GM21737 (cell line): Measurements from ENCODE around the gene SLC7A6OS.
"Not testable (repeated sequence)": the region's sequence is repeated elsewhere in the genome, so short reads cannot be mapped to it uniquely, and the experiment has no call there.

Experiments
- ATAC-seq: cut with Tn5 transposase; IDR thresholded peaks from one replicate; pipeline ENCODE4 v1.9.1; 2021; ENCODE audit warnings: mild to moderate bottlenecking, moderate library complexity; ENCODE audit not compliant: unreplicated experiment

SLC7A6OS gene

DNA sequence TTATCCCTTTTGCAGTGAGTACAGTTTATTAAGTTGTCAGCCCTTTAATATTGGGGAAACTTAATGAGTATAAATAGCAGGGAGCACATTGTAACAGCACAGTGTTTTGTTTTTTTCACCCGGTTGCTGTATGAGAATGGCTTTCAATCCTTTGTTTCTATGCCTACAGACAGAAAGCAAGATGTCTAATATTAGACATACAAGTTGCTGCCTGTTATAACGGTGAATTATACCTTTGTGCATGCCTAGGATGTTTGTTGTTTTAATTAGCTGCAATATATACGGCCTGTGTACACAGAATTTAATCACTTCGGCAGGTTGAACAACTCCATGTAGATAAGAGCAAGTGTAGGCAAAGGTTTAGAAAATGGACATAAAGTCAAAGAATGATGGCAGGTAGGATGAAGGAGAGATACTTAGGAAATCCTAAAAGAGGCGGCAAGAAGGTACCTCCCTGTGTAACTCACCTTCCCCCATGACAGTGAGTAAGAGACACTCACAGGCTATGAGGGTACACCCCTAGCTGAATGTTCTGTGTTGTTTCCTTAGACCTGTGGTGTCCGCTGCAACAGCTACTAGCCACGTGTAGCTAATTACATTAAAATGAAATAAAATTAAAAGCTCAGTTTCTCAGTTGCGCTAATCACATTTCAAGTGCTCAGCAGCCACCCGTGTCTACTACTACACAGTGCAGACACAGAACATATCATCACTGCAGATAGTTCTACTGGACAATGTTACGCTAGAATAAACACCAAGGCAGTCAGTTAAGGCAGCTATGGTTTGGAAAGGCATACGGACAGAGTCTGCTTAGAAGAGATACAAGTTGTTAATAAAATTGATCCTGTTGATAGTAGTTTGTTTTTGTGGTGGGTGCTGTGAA is 10.9 kb downstream of the SLC7A6OS start:
- no peak for ATAC-seq

DNA sequence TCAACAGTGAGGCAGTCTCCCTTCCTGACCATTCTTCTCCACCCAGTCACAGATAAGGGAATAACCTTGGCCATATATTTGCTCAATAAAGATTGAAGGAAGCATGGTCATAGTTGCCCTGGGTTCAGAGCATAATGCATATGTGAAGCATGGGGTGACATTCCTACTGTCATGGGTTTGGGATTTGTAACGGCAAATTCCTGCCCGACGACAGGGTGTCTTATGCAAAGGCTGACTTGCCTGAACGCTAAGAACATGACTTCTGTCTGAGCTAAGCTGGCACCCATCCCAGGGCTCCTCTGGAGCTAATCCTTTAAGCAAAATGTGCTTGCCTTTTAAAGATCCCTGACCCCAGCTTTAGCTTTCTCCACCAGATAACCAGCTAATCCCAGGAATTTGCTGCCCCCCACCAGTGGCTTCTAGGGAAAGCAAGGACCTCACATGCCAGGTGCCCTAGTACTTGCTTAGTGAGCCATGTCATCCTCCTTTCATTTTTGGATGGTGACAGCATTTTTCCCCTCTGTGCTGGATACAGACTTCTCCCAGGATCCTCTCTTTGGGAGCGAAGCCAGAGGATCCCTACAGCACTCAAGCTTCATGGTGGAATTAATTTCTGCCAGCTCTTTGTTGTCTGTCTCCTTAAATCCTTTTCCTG is 11.7 kb downstream of the SLC7A6OS start:
- ATAC-seq = no peak

DNA sequence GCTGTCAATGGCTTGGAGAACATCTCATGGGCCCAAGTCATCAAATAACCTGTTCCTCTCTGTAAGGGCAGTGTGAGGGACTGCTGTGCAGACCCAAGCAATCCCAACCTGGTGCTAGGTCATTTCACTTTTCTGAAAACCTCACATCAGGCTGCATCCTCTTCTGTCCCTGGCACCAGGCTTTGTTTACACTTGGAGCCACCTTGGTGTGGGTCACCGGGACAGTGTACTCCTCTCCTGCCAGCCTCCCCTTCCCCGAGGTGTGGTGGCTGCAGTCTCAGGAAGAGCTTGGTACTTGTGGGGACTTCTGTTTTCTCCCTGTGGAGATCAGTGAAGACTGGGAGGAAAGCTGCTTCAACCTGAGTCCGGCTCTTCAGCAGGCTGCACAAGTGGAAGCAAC is 12.4 kb downstream of the SLC7A6OS start:
- no peak for ATAC-seq

DNA sequence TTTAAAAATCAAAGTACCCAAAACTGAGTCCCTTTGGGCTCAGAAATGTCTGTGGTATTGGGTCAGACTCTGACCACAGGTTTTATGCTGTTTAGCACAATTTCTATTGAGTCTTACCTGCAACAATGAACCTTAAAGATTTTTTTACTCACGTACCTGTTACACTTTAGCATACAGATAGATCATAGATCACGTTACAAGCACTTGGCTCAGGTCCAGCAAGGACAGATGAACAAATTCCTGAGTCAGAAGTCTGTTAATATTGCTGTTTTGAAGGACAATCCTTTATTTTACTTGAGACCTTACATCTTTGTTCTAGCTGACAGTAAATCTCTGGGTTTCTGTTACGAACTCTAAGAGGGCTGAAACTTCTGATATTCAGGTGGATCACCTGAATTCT is 12.8 kb downstream of the SLC7A6OS start:
- no peak for ATAC-seq

DNA sequence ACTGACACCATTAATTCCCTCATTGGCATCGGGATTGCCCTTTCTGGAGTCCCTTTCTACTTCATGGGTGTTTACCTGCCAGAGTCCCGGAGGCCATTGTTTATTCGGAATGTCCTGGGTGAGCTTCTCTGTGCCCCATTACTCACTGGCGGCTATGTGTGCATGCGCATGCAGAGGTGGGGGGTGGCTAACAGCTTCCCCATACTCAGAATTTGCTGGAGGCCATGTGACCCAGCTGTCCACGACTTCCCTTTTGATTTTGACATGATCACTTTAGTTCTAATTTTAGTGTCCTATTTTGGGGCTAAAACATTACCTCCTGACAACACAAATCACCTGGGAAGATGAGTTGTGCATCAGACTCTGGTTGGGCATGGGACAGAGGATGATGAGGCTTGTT is 14.1 kb downstream of the SLC7A6OS start:
- ATAC-seq = no peak

DNA sequence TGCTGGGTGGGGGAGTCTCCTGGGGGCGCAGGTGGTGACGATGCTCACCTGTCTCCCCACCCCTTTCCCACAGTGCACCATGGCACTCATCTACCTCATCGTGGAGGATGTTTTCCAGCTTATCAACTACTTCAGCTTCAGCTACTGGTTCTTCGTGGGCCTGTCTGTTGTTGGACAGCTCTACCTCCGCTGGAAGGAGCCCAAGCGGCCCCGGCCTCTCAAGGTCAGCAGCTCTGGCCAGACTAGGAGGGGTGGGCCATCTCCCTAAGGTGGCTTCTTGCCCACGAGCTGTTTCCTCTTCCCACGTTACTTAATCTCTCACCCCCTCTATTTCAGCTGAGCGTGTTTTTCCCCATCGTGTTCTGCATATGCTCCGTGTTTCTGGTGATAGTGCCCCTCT is 14.5 kb downstream of the SLC7A6OS start:
- ATAC-seq = no peak

DNA sequence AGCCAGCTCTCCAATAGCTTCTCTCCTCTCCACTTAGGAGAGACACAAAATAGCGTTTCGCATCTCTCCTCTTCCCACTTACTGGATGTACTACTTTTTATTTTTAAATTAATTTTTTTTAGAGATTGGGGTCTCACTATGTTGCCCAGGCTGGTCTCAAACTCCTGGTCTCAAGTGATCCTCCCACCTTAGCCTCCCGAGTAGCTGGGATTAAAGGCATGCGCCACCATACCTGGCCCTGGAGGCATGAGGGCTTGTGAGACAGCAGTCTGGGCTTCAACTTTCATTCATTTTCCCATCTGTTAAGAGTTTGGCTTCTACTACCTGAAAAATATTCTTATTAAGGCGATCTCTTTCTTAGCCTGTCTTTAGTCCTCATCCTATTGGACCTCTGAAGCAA is 18.3 kb downstream of the SLC7A6OS start:
- no peak for ATAC-seq

DNA sequence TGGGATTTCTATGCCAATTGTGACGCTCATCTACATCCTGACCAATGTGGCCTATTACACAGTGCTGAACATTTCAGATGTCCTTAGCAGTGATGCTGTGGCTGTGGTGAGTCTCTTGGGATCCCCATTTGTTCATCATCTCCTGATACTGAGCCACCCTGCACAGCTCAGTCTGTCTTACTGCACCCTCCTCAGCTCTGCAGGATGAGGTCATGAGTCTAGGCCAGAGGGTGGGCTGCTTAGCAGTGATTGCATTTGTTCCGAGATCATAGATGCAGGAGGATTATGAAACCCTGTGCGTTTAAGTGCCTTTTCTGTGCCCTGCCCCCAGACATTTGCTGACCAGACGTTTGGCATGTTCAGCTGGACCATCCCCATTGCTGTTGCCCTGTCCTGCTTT is 19.5 kb downstream of the SLC7A6OS start:
- no peak for ATAC-seq

DNA sequence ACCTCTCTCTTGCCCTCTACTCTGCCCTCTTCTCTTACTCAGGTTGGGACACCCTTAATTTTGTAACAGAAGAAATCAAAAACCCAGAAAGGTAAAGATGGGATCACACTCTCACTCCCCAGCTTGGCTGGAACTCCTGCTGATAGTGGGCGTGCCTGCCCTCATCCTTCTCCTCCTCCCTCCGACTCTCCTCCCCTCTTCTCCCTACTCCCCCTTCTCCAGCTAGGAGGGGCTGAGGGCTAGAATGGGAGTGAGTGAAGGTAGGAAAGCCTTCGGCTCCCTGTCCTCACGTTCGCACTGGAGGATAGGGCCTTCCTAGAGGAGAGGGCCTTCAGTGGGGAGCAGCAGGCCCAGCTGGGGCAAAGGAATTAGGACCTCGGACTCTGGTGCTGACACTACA is 20.3 kb downstream of the SLC7A6OS start:
- no peak for ATAC-seq

DNA sequence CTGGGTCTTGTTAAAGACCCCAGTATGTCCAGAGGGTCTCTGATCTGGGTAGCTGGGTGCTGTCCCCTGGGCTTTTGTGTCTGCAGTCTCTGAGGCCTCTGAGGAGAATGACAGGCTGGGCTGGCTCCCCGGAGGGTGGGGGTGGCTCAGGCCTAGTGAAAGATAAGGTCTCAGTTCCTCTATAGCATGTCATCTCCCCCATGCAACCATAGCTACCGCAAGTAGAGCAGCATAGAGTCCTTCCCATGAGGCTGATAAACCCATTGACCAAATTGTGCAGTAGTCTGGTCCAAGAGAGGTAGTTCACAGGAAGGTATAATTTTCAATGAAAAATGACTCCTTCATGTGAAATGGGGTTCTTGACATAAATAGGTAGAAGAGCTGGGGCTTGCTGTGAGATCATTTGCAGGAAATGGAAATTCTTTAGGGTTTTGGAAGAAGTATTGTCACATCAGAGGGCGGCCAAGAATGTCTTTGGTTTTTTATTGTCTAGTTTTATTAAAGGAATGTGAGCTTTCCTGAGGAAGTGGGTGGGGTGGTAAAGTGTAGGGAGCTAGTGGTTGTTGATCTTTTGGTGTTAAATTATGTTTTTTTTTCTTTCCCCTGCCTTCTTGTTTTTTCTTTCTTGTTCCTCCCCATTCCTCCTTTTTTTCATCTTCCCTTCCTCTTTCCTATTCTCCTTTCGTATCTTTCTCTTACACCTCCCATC is 21.0 kb downstream of the SLC7A6OS start:
- peak; percentile 86 for ATAC-seq

DNA sequence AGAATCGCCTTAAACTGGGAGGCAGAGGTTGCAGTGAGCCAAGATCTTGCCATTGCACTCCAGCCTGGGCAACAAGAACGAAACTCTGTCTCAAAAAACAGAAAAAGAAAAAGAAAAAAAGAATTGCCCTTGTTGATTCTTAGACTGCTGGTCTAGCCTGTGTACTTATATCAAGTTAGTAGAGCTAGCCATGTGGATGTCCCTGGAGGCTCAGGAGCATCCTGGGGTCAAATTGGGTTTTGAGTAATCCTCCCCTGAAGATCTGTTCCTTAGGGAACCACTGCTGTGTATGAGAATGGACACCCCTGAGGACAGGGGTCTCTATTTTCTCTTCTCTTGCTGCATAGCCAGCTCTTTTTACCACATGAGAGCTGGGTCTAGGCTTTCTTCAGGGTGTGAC is 21.5 kb downstream of the SLC7A6OS start:
- no peak for ATAC-seq

DNA sequence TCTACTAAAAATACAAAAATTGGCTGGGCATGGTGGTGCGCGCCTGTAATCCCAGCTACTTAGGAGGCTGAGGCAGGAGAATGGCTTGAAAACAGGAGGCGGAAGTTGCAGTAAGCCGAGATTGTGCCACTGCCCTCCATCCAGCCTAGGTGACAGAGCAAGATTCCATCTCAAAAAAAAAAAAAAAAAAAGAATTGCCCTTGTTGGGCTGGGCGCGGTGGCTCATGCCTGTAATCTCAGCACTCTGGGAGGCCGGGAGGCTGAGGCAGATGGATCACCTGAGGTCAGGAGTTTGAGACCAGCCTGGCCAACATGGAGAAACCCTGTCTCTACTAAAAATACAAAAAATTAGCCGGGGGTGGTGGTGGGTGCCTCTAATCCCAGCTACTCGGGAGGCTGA is 21.9 kb downstream of the SLC7A6OS start:
- ATAC-seq = not testable (repeated sequence)

DNA sequence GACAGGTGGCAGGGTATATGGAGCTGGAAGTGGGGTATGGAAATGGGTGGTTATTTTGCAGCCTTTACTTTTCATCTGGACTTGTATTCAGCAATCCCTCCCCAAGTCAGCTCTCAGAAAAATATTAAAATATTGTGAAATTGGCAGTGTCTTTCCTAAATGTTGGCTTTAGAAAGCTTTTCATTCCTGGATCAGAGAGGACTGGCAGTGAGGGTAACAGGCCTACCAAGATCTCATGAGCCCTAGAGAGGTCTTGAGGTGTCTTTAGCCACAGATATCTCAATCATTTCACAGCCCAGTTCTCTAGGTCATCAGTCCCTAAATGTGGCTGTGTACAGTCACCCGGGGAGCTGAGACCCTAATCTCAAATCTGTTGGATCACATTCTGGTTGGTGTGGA is 22.5 kb downstream of the SLC7A6OS start:
- no peak for ATAC-seq

DNA sequence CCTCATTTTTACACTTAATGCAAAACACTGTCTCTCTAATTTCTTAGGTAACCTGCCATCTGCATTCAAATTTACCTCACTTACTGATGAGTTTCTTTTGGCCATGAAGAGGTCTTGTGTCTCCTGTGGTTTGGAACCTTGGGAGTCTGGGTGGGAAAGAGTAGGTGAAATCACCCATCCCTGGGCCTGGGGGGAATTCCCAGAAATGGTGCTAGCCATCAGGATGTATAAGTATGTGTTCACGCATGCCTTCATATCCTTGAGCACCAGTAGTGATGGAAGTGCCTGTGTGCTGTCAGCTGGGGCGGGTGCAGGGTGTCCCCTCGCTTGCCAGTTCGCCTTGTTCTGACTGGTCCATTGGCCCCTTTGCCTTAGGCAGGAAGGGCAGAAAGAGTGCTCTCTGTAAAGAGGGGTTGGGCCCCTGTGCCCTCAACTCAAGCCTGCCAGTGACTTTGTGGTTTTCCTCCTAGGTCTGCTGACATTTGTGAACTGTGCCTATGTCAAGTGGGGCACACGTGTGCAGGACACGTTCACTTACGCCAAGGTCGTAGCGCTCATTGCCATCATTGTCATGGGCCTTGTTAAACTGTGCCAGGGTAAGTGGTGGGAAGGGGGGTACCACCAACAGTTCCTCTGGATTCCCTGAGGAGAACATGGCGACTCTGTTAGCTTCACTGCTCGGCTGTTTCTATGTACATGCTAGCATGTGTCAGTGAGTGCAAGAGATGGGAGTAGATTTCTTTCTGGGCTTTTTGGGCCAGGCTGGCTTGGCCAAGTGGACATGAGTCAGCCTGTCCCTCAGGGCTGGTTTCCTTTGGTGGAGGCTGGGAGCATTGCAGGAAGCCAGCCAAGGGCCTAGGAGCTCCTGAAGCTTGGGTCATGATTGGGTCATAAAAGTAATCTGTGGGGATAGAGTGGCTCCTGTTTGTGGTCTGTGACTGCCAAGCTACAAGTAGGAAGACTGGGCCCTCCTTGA is 23.2 kb downstream of the SLC7A6OS start:
- ATAC-seq = no peak

DNA sequence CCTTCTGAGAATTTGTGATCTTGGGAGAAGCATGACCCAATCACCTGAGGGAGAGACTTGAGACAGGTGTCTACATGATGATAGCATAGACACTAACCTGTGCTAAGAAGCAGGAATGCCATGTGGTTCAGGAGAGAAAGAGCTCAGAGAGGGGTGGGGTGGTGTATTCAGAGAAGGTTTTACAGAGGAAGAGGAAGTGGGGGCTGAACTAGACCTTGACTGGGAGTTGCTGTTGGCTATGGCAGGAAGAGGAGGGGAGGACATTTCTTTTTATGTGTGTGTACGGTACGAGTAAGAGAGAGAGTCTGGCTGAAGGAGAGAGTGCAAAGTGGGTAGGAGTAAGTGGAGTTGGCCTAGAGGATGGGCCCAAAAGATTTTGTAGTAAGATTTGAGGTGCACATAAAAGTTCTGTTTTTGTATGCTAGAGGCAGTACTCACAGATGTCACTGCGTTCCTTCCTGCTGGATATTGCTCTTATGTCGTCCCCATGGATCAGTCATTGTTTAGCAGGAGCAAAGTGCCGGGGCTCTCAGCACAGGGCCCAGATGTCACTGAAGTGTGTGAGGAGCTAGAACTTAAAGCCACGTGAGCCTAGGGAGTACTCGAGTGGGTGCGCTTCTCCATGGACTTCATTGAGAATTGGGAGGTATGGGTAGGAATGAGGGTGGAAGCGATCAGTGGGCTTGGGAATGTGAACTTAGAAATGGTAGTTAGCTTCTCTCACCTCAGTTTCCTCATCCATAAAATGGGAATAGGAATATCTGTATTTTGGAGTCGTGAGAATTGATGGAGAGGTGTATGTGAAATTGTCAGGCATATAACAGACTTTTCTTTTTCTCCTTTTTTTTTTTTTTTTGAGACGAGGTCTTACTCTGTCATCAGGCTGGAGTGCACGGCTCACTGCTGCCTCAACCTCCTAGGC is 24.3 kb downstream of the SLC7A6OS start:
- no peak for ATAC-seq

DNA sequence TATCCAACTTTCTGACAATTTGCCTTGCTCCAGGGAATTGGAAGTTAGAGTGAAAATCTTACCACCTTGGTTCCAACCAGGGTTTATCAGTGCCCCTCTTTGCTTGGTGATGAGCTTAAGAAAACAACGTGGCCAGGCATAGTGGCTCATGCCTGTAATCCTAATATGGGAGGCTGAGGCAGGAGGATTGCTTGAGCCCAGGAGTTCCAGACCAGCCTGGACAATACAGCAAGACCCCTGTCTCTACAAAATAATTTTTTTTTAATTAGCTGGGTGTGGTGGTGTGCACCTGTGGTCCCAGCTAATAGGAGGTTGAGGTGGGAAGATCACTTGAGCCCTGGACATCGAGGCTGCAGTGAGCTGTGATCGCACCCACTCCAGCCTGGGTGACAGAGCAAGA is 25.1 kb downstream of the SLC7A6OS start:
- no peak for ATAC-seq

DNA sequence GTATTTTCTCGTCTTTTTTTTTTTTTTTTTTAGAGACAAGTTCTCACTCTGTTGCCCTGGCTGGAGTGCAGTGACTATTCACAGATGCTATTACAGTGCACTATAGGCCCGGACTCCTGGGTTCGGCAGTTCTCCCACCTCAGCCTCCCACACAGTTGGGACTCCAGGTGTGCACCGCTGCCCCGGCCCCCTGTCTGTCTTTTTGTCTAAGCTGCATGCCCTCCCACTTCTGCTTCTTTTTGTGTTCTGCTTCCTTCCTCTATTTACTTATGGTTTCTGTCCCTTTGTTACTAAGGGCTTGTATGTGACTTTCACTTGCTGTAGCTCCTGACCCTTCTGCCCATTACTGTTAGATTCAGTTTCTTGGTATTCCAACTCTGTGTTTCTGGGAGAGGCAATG is 25.9 kb downstream of the SLC7A6OS start:
- peak; percentile 44 for ATAC-seq

DNA sequence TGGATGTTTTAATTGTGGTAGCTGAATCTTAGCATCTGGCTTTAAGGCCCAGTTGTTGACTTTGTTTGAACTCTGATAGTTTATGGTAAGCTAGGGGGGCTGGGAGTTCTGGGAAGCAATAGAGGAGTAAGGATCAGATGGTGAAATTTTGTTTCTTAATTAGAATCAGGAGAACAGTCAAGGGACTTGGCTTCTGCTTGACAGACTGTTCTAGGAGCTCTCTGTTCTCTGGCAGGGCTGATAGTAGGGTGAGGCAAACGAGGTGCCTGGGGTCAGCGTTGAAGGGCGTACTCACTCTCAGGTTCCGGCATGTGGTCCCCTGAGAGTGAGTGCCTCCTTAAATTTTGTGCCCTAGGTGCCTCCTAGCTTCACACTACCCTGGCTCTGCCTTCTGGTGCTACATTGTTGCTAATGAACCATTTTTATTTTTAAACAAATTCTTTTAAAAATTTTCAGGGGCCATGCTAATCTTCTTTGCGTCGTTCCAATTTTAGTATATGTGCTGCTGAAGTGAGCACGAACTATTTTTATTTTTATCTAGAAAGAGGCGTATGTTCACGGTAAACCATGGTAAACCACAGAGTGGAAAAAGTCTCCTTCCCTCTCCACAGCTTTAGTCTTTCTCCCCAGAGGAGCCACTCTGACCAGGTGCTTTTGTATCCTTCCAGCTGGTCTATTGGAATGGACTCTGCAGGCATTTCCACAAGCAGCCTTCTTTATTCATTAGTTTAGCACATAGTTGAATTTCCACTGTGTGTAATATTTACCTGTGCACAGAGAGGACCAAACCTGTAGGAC is 26.7 kb downstream of the SLC7A6OS start:
- no peak for ATAC-seq

DNA sequence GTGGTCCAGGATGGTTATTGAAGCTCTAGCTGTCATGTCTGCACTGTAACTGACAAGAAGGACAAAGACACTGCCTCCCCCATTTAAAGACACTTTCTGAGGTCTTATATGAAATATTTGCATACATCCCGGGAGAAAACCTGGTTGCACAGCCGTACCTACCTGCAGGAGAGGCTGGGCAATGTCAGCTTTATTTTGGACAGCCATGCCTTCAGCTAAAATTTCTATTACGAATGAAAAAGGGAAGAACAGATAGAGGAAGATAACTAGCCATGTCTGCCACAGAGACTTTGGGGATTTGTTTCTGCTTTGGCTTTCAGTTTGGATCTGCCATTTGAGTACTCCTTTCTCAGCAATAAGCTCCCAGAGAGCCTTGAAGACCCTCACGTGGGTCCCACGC is 27.4 kb downstream of the SLC7A6OS start:
- no peak for ATAC-seq
